GM12878 (cell line): Measurements from ENCODE around the gene PLEKHG4B. TPM values are rescaled to one million over a fixed set of nuclear protein-coding genes. Genes with fewer than 3 reads are reported as not detected.

ENCODE experiments used
- ATAC-seq: fragments of 200-7000 bp; cut with Tn5 transposase; 3 replicates; pipeline ENCODE4 v1.9.1; 2020; ENCODE audit warnings: mild to moderate bottlenecking, moderate library complexity
- BruUV-seq: library from RNA; stranded (reverse); fragments of 400-500 nt; replicated peaks from 2 replicates; lab custom pipeline; 2021; lab: Mats Ljungman, UMichigan
- CTCF ChIA-PET: fragments of 300-600 bp; sonication (Branson Sonifier 250); formaldehyde crosslinking; extraction: SDS; loops from one replicate; lab custom pipeline; 2021; ENCODE audit warnings: inconsistent platforms; lab: Yijun Ruan, JAX
- POLR2A ChIA-PET: fragments of 350-600 bp; formaldehyde crosslinking; extraction: SDS; loops from one replicate; lab custom pipeline; 2021; ENCODE audit warnings: inconsistent platforms; lab: Charles Lee
- RAD21 ChIA-PET: fragments of 300-600 bp; sonication (Branson Sonifier 250); formaldehyde crosslinking; loops from one replicate; lab custom pipeline; 2023; ENCODE audit warnings: antibody characterized with exemption; ENCODE audit not compliant: unreplicated experiment; lab: Charles Lee
- SMC1A ChIA-PET: fragments of 300-600 bp; sonication (Branson Sonifier 250); formaldehyde crosslinking; loops from one replicate; lab custom pipeline; 2023; ENCODE audit not compliant: unreplicated experiment, uncharacterized antibody; lab: Charles Lee
- DNase-seq: peaks from one replicate; pipeline ENCODE4 v3.0.0-alpha.2; 2011; ENCODE audit warnings: low read depth, low spot score
- FAIRE-seq: peaks from 3 replicates; lab custom pipeline; 2011; peaks lifted over from hg19 to GRCh38; lab: Jason Lieb, UNC
- H2AFZ ChIP-seq: 2 replicates; pipeline ENCODE4 v1.6.0; 2011; ENCODE audit warnings: low read depth, low read length, control low read depth; ENCODE audit not compliant: control insufficient read depth
- H3K27ac ChIP-seq: 2 replicates; pipeline ENCODE4 v1.5.1; 2011; ENCODE audit warnings: control low read depth; ENCODE audit not compliant: control insufficient read depth, insufficient read depth
- H3K27me3 ChIP-seq, 2 experiments: replicated peaks in 1 of 2; 2 replicates each; pipeline versions ENCODE4 v1.6.0 to v1.6.1; 2011; ENCODE audit warnings: low read length in 1 of 2; ENCODE audit not compliant: control insufficient read depth in 2 of 2, insufficient read depth in 2 of 2
- H3K36me3 ChIP-seq, 2 experiments: 2 replicates each; pipeline ENCODE4 v1.5.1; 2011; ENCODE audit warnings: low read length in 1 of 2; ENCODE audit not compliant: control insufficient read depth in 2 of 2, insufficient read depth in 2 of 2
- H3K4me1 ChIP-seq: 2 replicates; pipeline ENCODE4 v1.6.1; 2011; ENCODE audit warnings: mild to moderate bottlenecking, low read length, moderate library complexity, mixed read lengths; ENCODE audit not compliant: control insufficient read depth, insufficient read depth
- H3K4me2 ChIP-seq: 2 replicates; pipeline ENCODE4 v1.6.0; 2011; ENCODE audit warnings: control low read depth; ENCODE audit not compliant: control insufficient read depth, insufficient read depth
- H3K4me3 ChIP-seq: fragments of 200-600 bp; sonication (generic); 2 replicates; pipeline ENCODE4 v1.5.1; 2016
- H3K79me2 ChIP-seq: 2 replicates; pipeline ENCODE4 v1.6.0; 2011; ENCODE audit warnings: low read length; ENCODE audit not compliant: control insufficient read depth, insufficient read depth
- H3K9ac ChIP-seq: 2 replicates; pipeline ENCODE4 v1.8.0; 2011; ENCODE audit warnings: low read length, control low read depth, mixed read lengths; ENCODE audit not compliant: control insufficient read depth, insufficient read depth
- H3K9me3 ChIP-seq: replicated peaks from 3 replicates; pipeline ENCODE4 v1.5.1; 2011; ENCODE audit warnings: mild to moderate bottlenecking, low read length; ENCODE audit not compliant: control insufficient read depth, insufficient read depth
- H4K20me1 ChIP-seq: 2 replicates; pipeline ENCODE4 v1.6.0; 2011; ENCODE audit not compliant: control insufficient read depth, insufficient read depth
- BMI1 ChIP-seq: fragments of 450-650 bp; IDR thresholded peaks from 2 replicates; pipeline ENCODE4 v1.6.1; 2016; ENCODE audit warnings: mild to moderate bottlenecking, moderate library complexity, borderline replicate concordance
- CHD4 ChIP-seq: fragments of 200-600 bp; sonication (generic); IDR thresholded peaks from 2 replicates; pipeline ENCODE4 v1.6.1; 2016; ENCODE audit warnings: mild to moderate bottlenecking
- GABPA ChIP-seq: IDR thresholded peaks from 2 replicates; pipeline ENCODE4 v1.6.1; 2014; ENCODE audit warnings: antibody characterized with exemption, low read depth, mild to moderate bottlenecking, inconsistent platforms
- HSF1 ChIP-seq: fragments of 150-350 bp; IDR thresholded peaks from 2 replicates; pipeline ENCODE4 v1.6.1; 2014; ENCODE audit warnings: mild to moderate bottlenecking, low read depth, low read length
- MEF2A ChIP-seq: IDR thresholded peaks from 2 replicates; pipeline ENCODE4 v1.6.1; 2011; ENCODE audit warnings: low read depth, mild to moderate bottlenecking, low read length, moderate library complexity; ENCODE audit not compliant: insufficient read depth
- NFXL1 ChIP-seq: fragments of 450-650 bp; IDR thresholded peaks from 2 replicates; pipeline ENCODE4 v1.6.1; 2017; ENCODE audit warnings: antibody characterized with exemption, mild to moderate bottlenecking, borderline replicate concordance
- NR2C1 ChIP-seq: fragments of 450-650 bp; IDR thresholded peaks from 2 replicates; pipeline ENCODE4 v1.6.1; 2017; ENCODE audit warnings: antibody characterized with exemption, mild to moderate bottlenecking, moderate library complexity
- RB1 ChIP-seq: fragments of 450-650 bp; formaldehyde crosslinking; IDR thresholded peaks from 2 replicates; pipeline ENCODE4 v1.6.1; 2017; ENCODE audit warnings: mild to moderate bottlenecking, borderline replicate concordance
- RUNX3 ChIP-seq: IDR thresholded peaks from 2 replicates; pipeline ENCODE4 v1.6.1; 2012; ENCODE audit warnings: low read length, inconsistent platforms
- SMAD1 ChIP-seq: fragments of 450-650 bp; IDR thresholded peaks from 2 replicates; pipeline ENCODE4 v1.6.1; 2018; ENCODE audit warnings: mild to moderate bottlenecking, low read depth; ENCODE audit not compliant: partially characterized antibody
- SMC3 ChIP-seq: IDR thresholded peaks from 2 replicates; pipeline ENCODE4 v1.6.1; 2011; ENCODE audit warnings: low read length, improper control_type of control experiment, borderline replicate concordance
- STAT3 ChIP-seq: IDR thresholded peaks from 2 replicates; pipeline ENCODE4 v1.6.1; 2011; ENCODE audit warnings: low read depth, low read length, improper control_type of control experiment
- SUPT20H ChIP-seq: IDR thresholded peaks from 2 replicates; pipeline ENCODE4 v1.6.1; 2011; ENCODE audit warnings: low read depth, mild to moderate bottlenecking, low read length, moderate library complexity, borderline replicate concordance; ENCODE audit not compliant: control insufficient read depth
- WRNIP1 ChIP-seq: IDR thresholded peaks from 2 replicates; pipeline ENCODE4 v1.6.1; 2011; ENCODE audit warnings: low read depth, low read length, improper control_type of control experiment, borderline replicate concordance
- WGBS: methylation state at CpG from one replicate; pipeline ENCODE4 v1.1.6; 2016; ENCODE audit warnings: low lambda C conversion rate; ENCODE audit not compliant: insufficient replicate concordance, insufficient coverage; ENCODE audit errors: missing lambda C conversion rate; 5-methylcytosine and 5-hydroxymethylcytosine counted together
- in situ Hi-C: fragments of 300-500 bp; cut with MboI; formaldehyde crosslinking; loops from 9 replicates; pipeline ENCODE4 v1.14.3; 2018; ENCODE audit warnings: mixed read lengths
- intact Hi-C: fragments of 100-400 bp; cut with micrococcal nuclease; formaldehyde crosslinking; loops from one replicate; pipeline ENCODE4 v1.14.2; 2022; ENCODE audit not compliant: unreplicated experiment
- polyA plus RNA-seq, 11 experiments: library from polyadenylated mRNA; depleted of rRNA in 4 of 11; unstranded in 6 of 11; stranded (reverse) in 5 of 11; fragments of >200 nt; fragmentation: Nextera tagmentation in 4 of 11; fragmentation: Illumina TruSeq in 1 of 11; extraction: Ambion mirVana in 4 of 11; extraction: Trizol in 1 of 11; gene quantifications; 1 replicate in 1 of 11; 2 replicates in 10 of 11; pipeline versions ENCODE4 v1.2.1 to v1.2.3, GENCODE V29; 2011 to 2016; ENCODE audit warnings: inconsistent platforms in 2 of 11, missing spikeins in 2 of 11, low read depth in 1 of 11
- total RNA-seq, 4 experiments: library from RNA; depleted of rRNA in 3 of 4; stranded (reverse); fragments of >200 nt in 3 of 4; fragmentation: Illumina TruSeq in 1 of 4; extraction: Trizol in 1 of 4; gene quantifications; 2 replicates each; pipeline versions ENCODE4 v1.2.1 to v1.2.3, GENCODE V29; 2013 to 2021
- TF ChIP-seq, protein P1 (sequence below): fragments of 450-650 bp; conservative IDR thresholded peaks from 2 replicates; pipeline ENCODE4 v1.6.1; 2017; ENCODE audit warnings: mild to moderate bottlenecking, moderate library complexity
- TF ChIP-seq, protein P2 (sequence below): fragments of 450-650 bp; IDR thresholded peaks from 2 replicates; pipeline ENCODE4 v1.6.1; 2016; ENCODE audit warnings: mild to moderate bottlenecking
- TF ChIP-seq, protein P3 (sequence below), 3 experiments: IDR thresholded peaks in 2 of 3; conservative IDR thresholded peaks in 1 of 3; 2 replicates each; pipeline ENCODE4 v1.5.1; 2011; ENCODE audit warnings: low read depth in 3 of 3, low read length in 3 of 3, mild to moderate bottlenecking in 3 of 3, control low read depth in 2 of 3, moderate library complexity in 2 of 3, inconsistent platforms in 1 of 3, mixed read lengths in 1 of 3; ENCODE audit not compliant: control insufficient read depth in 2 of 3, insufficient read depth in 1 of 3; ENCODE audit errors: extremely low read depth in 1 of 3

PLEKHG4B gene
- total and polyA plus RNA-seq, 10 of the 15 experiments (the other 5 are each of a cell fraction or from before 2014, with no cell fraction given) = under 0.01 to 0.05 (median 0.01) TPM; not detected in 6

- Histone ChIP-seq H3K4me1 (no peaks in the 10 kb centered on the region), H4K20me1 (no peaks in the 10 kb centered on the region), H2AFZ (no peak overlapping the region), H3K27ac (no peak overlapping the region), H3K36me3 (no peaks in the 10 kb centered on the region), H3K27me3 (no peaks in the 10 kb centered on the region), H3K9me3 (no peaks in the 10 kb centered on the region; the same call in 2 of the 3 replicates), H3K4me3 (no peak overlapping the region), H3K9ac (no peak overlapping the region), H3K4me2 (no peak overlapping the region), H3K79me2 (no peaks in the 10 kb centered on the region)
- ChIA-PET POLR2A (no interaction called here), RAD21 (no interaction called here), SMC1A (no interaction called here), CTCF (no interaction called here)
- no TSS peak for BruUV-seq
- DNase-seq (no peak), FAIRE-seq (no peak), ATAC-seq (no peak)
- in situ Hi-C loops (no loop called here), intact Hi-C loops (no loop called here)
- 75% methylated on average over 50 of the region's 60 CpGs for whole genome bisulfite sequencing
- TF ChIP-seq NFXL1 (no peak), NR2C1 (no peak), STAT3 (no peak), RB1 (no peak), MEF2A (no peak), GABPA (no peak), HSF1 (no peak), WRNIP1 (no peak), SMC3 (no peak), BMI1 (no peak), RUNX3 (no peak), SMAD1 (no peak), SUPT20H (no peak), CHD4 (no peak)
- TF ChIP-seq, protein P1, sequence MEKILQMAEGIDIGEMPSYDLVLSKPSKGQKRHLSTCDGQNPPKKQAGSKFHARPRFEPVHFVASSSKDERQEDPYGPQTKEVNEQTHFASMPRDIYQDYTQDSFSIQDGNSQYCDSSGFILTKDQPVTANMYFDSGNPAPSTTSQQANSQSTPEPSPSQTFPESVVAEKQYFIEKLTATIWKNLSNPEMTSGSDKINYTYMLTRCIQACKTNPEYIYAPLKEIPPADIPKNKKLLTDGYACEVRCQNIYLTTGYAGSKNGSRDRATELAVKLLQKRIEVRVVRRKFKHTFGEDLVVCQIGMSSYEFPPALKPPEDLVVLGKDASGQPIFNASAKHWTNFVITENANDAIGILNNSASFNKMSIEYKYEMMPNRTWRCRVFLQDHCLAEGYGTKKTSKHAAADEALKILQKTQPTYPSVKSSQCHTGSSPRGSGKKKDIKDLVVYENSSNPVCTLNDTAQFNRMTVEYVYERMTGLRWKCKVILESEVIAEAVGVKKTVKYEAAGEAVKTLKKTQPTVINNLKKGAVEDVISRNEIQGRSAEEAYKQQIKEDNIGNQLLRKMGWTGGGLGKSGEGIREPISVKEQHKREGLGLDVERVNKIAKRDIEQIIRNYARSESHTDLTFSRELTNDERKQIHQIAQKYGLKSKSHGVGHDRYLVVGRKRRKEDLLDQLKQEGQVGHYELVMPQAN = no peak
- TF ChIP-seq, protein P2, sequence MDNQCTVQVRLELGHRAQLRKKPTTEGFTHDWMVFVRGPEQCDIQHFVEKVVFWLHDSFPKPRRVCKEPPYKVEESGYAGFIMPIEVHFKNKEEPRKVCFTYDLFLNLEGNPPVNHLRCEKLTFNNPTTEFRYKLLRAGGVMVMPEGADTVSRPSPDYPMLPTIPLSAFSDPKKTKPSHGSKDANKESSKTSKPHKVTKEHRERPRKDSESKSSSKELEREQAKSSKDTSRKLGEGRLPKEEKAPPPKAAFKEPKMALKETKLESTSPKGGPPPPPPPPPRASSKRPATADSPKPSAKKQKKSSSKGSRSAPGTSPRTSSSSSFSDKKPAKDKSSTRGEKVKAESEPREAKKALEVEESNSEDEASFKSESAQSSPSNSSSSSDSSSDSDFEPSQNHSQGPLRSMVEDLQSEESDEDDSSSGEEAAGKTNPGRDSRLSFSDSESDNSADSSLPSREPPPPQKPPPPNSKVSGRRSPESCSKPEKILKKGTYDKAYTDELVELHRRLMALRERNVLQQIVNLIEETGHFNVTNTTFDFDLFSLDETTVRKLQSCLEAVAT = no peak
- TF ChIP-seq, protein P3, sequence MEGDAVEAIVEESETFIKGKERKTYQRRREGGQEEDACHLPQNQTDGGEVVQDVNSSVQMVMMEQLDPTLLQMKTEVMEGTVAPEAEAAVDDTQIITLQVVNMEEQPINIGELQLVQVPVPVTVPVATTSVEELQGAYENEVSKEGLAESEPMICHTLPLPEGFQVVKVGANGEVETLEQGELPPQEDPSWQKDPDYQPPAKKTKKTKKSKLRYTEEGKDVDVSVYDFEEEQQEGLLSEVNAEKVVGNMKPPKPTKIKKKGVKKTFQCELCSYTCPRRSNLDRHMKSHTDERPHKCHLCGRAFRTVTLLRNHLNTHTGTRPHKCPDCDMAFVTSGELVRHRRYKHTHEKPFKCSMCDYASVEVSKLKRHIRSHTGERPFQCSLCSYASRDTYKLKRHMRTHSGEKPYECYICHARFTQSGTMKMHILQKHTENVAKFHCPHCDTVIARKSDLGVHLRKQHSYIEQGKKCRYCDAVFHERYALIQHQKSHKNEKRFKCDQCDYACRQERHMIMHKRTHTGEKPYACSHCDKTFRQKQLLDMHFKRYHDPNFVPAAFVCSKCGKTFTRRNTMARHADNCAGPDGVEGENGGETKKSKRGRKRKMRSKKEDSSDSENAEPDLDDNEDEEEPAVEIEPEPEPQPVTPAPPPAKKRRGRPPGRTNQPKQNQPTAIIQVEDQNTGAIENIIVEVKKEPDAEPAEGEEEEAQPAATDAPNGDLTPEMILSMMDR (IDR thresholded peaks at IDR 0.05 in 2 of 3, conservative IDR thresholded peaks at IDR 0.05 in 1 of 3; ENCODE audit: control insufficient read depth in 2 of 3, extremely low read depth in 1 of 3, insufficient read depth in 1 of 3, low read depth in 3 of 3, low read length in 3 of 3) = no peak
These were observed 41.1 kb upstream of the PLEKHG4B start for GRCh38 chr5:50724-51499.
